Measurements from ENCODE around the gene CADM1.
A peak's percentile ranks its signal among the peaks of the same experiment; 100 is the strongest.

- TF ChIP-seq CTCF (IDR thresholded peaks at IDR 0.05; ENCODE audit: low read depth, low read length, missing input control), result peak; percentile 3
- TF ChIP-seq RXRA (IDR thresholded peaks at IDR 0.05), result no peak
- no peak for TF ChIP-seq RAD21 (IDR thresholded peaks at IDR 0.05)
- TF ChIP-seq, protein P1, sequence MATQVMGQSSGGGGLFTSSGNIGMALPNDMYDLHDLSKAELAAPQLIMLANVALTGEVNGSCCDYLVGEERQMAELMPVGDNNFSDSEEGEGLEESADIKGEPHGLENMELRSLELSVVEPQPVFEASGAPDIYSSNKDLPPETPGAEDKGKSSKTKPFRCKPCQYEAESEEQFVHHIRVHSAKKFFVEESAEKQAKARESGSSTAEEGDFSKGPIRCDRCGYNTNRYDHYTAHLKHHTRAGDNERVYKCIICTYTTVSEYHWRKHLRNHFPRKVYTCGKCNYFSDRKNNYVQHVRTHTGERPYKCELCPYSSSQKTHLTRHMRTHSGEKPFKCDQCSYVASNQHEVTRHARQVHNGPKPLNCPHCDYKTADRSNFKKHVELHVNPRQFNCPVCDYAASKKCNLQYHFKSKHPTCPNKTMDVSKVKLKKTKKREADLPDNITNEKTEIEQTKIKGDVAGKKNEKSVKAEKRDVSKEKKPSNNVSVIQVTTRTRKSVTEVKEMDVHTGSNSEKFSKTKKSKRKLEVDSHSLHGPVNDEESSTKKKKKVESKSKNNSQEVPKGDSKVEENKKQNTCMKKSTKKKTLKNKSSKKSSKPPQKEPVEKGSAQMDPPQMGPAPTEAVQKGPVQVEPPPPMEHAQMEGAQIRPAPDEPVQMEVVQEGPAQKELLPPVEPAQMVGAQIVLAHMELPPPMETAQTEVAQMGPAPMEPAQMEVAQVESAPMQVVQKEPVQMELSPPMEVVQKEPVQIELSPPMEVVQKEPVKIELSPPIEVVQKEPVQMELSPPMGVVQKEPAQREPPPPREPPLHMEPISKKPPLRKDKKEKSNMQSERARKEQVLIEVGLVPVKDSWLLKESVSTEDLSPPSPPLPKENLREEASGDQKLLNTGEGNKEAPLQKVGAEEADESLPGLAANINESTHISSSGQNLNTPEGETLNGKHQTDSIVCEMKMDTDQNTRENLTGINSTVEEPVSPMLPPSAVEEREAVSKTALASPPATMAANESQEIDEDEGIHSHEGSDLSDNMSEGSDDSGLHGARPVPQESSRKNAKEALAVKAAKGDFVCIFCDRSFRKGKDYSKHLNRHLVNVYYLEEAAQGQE (IDR thresholded peaks at IDR 0.05), result no peak
- TF ChIP-seq YY1 (IDR thresholded peaks at IDR 0.05), result no peak
- TF ChIP-seq ATF3 (IDR thresholded peaks at IDR 0.05), result no peak
- no peak for TF ChIP-seq FOXA1 (IDR thresholded peaks at IDR 0.05)
These were observed 42.1 kb downstream of the CADM1 start for GRCh38 chr11:115462004-115462541.

Data from liver (tissue), 3 donors.